HL-60 (cell line): ENCODE data around the gene UTP25.

Experiments used
- CTCF ChIP-seq: IDR thresholded peaks from one replicate; pipeline ENCODE4 v1.5.1; 2011; ENCODE audit warnings: low read length, control low read depth, inconsistent platforms; ENCODE audit not compliant: insufficient read depth
- POLR2AphosphoS5 ChIP-seq: IDR thresholded peaks from 2 replicates; pipeline ENCODE4 v1.6.1; 2012; ENCODE audit warnings: low read depth
- TF ChIP-seq, protein P1 (sequence below): IDR thresholded peaks from 2 replicates; pipeline ENCODE4 v1.6.1; 2012; ENCODE audit warnings: low read depth; ENCODE audit not compliant: insufficient replicate concordance

DNA sequence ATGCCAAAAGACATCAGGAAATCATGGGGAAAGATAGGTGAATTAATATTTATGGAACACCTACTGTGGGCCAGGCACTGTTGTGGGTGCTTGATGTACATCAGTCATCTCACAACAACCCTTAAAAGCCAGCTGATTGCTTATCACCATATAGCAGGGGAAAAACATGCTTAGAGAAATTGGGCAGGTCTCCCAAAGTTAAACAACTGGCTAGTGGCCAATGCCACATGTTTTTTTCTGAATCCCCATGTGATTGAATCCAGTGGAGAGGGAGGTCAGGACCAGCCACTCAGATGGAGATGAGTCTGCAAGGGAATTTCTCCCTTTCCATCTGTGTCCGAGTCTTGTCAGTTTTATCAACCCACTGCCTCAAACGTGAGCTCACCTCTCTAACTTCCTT, 33.5 kb downstream of the UTP25 start:
- TF ChIP-seq CTCF, result no peak
- TF ChIP-seq, protein P1, sequence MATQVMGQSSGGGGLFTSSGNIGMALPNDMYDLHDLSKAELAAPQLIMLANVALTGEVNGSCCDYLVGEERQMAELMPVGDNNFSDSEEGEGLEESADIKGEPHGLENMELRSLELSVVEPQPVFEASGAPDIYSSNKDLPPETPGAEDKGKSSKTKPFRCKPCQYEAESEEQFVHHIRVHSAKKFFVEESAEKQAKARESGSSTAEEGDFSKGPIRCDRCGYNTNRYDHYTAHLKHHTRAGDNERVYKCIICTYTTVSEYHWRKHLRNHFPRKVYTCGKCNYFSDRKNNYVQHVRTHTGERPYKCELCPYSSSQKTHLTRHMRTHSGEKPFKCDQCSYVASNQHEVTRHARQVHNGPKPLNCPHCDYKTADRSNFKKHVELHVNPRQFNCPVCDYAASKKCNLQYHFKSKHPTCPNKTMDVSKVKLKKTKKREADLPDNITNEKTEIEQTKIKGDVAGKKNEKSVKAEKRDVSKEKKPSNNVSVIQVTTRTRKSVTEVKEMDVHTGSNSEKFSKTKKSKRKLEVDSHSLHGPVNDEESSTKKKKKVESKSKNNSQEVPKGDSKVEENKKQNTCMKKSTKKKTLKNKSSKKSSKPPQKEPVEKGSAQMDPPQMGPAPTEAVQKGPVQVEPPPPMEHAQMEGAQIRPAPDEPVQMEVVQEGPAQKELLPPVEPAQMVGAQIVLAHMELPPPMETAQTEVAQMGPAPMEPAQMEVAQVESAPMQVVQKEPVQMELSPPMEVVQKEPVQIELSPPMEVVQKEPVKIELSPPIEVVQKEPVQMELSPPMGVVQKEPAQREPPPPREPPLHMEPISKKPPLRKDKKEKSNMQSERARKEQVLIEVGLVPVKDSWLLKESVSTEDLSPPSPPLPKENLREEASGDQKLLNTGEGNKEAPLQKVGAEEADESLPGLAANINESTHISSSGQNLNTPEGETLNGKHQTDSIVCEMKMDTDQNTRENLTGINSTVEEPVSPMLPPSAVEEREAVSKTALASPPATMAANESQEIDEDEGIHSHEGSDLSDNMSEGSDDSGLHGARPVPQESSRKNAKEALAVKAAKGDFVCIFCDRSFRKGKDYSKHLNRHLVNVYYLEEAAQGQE, result no peak
- no peak for TF ChIP-seq POLR2AphosphoS5
